GM20431 (cell line): ENCODE data around the gene HOXA13.

ENCODE experiments used
- in situ Hi-C: fragments of 300-500 bp; cut with MseI, MboI; formaldehyde crosslinking; loops from one replicate; pipeline ENCODE4 v1.15.0; 2020; ENCODE audit warnings: low sequenced_read_pairs; ENCODE audit not compliant: unreplicated experiment

The HOXA13 gene

GRCh38 chr7:27154369-27154768 is 45.5 kb downstream of the HOXA13 start:
- in situ Hi-C loops, result loop anchor here (25.0 kb wide), 2 partner anchors 767 to 1292 kb away; no protein-coding TSS in a partner anchor

GRCh38 chr7:27153526-27153925 is 46.4 kb downstream of the HOXA13 start:
- in situ Hi-C loops, result loop anchor here (25.0 kb wide), 2 partner anchors 766 to 1291 kb away; no protein-coding TSS in a partner anchor

GRCh38 chr7:27152816-27153442 is 47.0 kb downstream of the HOXA13 start:
- in situ Hi-C loops, result loop anchor here (25.0 kb wide), 2 partner anchors 766 to 1291 kb away; no protein-coding TSS in a partner anchor

- in situ Hi-C loops, result loop anchor here (25.0 kb wide), 2 partner anchors 765 to 1290 kb away; no protein-coding TSS in a partner anchor
Measured at GRCh38 chr7:27151931-27152815, 47.7 kb downstream of the HOXA13 start, which contains the start of gene HOXA3. TSS of gene HOXA3 (minus strand) at chr7:27152583. CDS start at chr7:27110640, 41,943 bp downstream.

- in situ Hi-C loops, result loop anchor here (25.0 kb wide), 2 partner anchors 764 to 1289 kb away; no protein-coding TSS in a partner anchor
Measured at GRCh38 chr7:27151341-27151930, 48.5 kb downstream of the HOXA13 start.

GRCh38 chr7:27150568-27151340 is 49.1 kb downstream of the HOXA13 start:
- in situ Hi-C loops, result loop anchor here (25.0 kb wide), 2 partner anchors 763 to 1288 kb away; no protein-coding TSS in a partner anchor

- in situ Hi-C loops, result loop anchor here (25.0 kb wide), 2 partner anchors 763 to 1288 kb away; no protein-coding TSS in a partner anchor
Measured at GRCh38 chr7:27149842-27150567, 49.9 kb downstream of the HOXA13 start.

GRCh38 chr7:27148756-27149641 is 50.9 kb downstream of the HOXA13 start:
- in situ Hi-C loops, result no loop called here

- in situ Hi-C loops, result no loop called here
Measured at GRCh38 chr7:27148031-27148755, 51.7 kb downstream of the HOXA13 start.

- in situ Hi-C loops, result no loop called here
Measured at GRCh38 chr7:27147199-27148030, 52.5 kb downstream of the HOXA13 start, which contains the start of gene HOXA6. TSS of gene HOXA6 (minus strand) at chr7:27147774. CDS start at chr7:27147749, 25 bp downstream.

- in situ Hi-C loops, result no loop called here
Measured at GRCh38 chr7:27146491-27147198, 53.2 kb downstream of the HOXA13 start.

GRCh38 chr7:27145914-27146412 is 53.9 kb downstream of the HOXA13 start:
- in situ Hi-C loops, result no loop called here

- in situ Hi-C loops, result no loop called here
Measured at GRCh38 chr7:27145165-27145913, 54.6 kb downstream of the HOXA13 start.

- in situ Hi-C loops, result no loop called here
Measured at GRCh38 chr7:27144781-27145164, 55.1 kb downstream of the HOXA13 start.
